Measurements from ENCODE around the gene ARL11. TPM values are rescaled to one million over a fixed set of nuclear protein-coding genes. Genes with fewer than 3 reads are reported as not detected.

Gene ARL11
- total RNA-seq, 1 donor from 2014 or later, result not detected

DNA sequence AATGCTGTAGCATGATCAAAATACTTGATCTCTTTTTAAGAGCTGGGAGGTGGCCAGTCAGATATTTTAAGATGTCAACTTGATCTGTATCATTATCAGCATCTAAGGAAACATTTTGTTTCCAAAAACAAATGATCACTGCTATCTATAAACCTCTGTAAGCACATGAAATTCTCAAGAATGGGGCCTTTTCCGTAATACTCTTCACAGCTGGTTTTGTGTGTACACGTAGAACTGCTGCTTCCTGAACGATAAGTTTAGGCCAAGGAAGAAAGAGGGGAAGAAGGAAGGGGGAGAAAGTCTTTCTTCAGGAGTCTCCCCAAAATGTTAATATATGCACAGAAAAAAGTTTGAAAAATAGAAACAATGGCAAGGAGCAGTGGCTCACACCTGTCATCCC is 25.7 kb downstream of the ARL11 start:
- DNase-seq (ENCODE audit: low read depth), result no peak
- TF ChIP-seq, protein P1, sequence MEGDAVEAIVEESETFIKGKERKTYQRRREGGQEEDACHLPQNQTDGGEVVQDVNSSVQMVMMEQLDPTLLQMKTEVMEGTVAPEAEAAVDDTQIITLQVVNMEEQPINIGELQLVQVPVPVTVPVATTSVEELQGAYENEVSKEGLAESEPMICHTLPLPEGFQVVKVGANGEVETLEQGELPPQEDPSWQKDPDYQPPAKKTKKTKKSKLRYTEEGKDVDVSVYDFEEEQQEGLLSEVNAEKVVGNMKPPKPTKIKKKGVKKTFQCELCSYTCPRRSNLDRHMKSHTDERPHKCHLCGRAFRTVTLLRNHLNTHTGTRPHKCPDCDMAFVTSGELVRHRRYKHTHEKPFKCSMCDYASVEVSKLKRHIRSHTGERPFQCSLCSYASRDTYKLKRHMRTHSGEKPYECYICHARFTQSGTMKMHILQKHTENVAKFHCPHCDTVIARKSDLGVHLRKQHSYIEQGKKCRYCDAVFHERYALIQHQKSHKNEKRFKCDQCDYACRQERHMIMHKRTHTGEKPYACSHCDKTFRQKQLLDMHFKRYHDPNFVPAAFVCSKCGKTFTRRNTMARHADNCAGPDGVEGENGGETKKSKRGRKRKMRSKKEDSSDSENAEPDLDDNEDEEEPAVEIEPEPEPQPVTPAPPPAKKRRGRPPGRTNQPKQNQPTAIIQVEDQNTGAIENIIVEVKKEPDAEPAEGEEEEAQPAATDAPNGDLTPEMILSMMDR (IDR thresholded peaks at IDR 0.05; ENCODE audit: insufficient read depth, low read length, poor library complexity, severe bottlenecking), result no peak
- Histone ChIP-seq H3K4me3 (ENCODE audit: low read depth, low read length) (no peak overlapping the region), H3K27me3 (ENCODE audit: control insufficient read depth, insufficient read depth, low read length) (no peaks in the 10 kb centered on the region), H3K36me3 (ENCODE audit: control insufficient read depth, insufficient read depth, low read length) (no peaks in the 10 kb centered on the region)

DNA sequence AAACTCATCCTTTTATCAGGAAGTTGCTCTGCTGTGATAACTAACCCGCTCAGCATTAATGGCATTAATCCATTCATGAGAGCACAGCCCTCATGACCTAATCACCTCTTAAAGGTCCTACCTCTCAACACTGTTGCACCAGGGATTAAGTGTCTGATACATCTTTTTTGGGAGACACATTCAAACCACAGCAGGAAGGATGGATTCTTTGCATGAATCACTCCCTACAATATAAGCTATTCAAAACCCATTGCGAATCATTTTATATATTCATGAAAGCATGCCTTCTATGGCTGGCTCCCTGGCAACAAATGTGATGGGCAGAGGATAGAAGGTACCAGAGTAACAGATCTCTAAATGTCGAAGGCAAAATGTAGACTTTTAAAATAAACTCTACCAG is 27.6 kb downstream of the ARL11 start:
- H3K36me3 ChIP-seq (ENCODE audit: control insufficient read depth, insufficient read depth, low read length), result no peaks in the 10 kb centered on the region
- no peak for DNase-seq (ENCODE audit: low read depth)
- TF ChIP-seq, protein P1 (IDR thresholded peaks at IDR 0.05; ENCODE audit: insufficient read depth, low read length, poor library complexity, severe bottlenecking), result no peak
- H3K27me3 ChIP-seq (ENCODE audit: control insufficient read depth, insufficient read depth, low read length), result no peaks in the 10 kb centered on the region
- H3K4me3 ChIP-seq (ENCODE audit: low read depth, low read length), result no peak overlapping the region

DNA sequence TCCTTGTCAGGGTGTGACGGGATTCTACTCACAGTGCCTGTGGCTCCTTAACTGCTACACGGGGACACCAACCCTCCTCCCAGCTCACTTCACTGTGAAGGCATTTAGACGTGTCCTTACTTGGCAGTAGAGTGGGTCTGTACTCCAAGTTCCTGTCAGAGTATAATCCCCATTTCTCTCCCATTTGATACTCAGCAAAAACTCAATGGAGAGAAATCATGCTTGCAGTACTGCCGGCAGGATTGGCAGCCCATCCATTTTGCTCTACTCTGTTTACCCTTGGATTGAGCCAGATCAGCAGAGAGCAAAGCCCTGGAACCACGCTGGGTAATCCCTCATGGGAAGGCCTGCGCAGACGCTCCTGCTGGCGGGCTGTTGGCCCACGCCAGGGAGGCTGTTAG is 28.9 kb downstream of the ARL11 start:
- Histone ChIP-seq H3K36me3 (ENCODE audit: control insufficient read depth, insufficient read depth, low read length) (peaks cover 1% of the 10 kb centered on the region), H3K4me3 (ENCODE audit: low read depth, low read length) (no peak overlapping the region), H3K27me3 (ENCODE audit: control insufficient read depth, insufficient read depth, low read length) (no peaks in the 10 kb centered on the region)
- TF ChIP-seq, protein P1 (IDR thresholded peaks at IDR 0.05; ENCODE audit: insufficient read depth, low read length, poor library complexity, severe bottlenecking), result no peak
- no peak for DNase-seq (ENCODE audit: low read depth)

DNA sequence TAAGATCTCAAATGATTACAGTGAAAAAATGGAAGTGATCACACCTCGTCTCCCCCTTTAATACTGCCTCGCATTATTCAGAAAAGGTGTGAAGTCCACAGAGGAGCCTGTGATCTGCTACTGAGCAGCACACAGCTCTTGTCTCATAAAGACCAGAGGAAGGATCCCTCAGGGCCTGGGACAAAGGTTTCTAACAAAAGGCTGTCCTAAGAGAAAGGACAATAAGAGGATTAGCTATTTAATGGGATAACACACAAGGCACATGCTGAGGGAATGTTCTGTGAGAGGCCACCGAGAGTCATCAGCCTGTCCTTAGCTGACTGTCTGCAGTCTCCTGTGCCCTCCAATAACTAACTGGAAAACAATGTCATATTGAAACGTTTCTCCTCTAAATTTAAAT is 36.3 kb downstream of the ARL11 start:
- Histone ChIP-seq H3K4me3 (ENCODE audit: low read depth, low read length) (no peak overlapping the region), H3K27me3 (ENCODE audit: control insufficient read depth, insufficient read depth, low read length) (no peaks in the 10 kb centered on the region), H3K36me3 (ENCODE audit: control insufficient read depth, insufficient read depth, low read length) (peaks cover 1% of the 10 kb centered on the region)
- no peak for DNase-seq (ENCODE audit: low read depth)
- TF ChIP-seq, protein P1 (IDR thresholded peaks at IDR 0.05; ENCODE audit: insufficient read depth, low read length, poor library complexity, severe bottlenecking), result no peak

DNA sequence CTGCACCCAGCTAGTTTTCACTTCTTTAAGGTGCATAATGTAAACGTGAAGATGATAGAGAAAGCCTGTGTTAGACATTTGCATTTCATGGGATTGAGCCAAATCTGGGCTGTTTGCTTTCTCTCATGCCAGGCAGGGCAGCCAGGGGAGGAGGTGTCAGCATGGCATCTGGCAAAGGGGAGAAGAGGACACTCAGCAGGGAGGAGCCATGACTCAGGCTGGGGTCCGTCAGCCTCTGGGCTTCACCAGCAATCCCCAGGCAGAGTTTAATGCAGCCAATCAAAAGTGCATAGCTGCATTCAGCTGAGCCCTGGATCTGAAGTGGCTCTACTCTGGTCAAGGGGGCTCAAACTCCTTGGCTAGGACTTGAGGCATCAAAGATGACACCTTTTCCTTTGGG is 39.5 kb downstream of the ARL11 start:
- DNase-seq (ENCODE audit: low read depth), result no peak
- Histone ChIP-seq H3K36me3 (ENCODE audit: control insufficient read depth, insufficient read depth, low read length) (no peaks in the 10 kb centered on the region), H3K27me3 (ENCODE audit: control insufficient read depth, insufficient read depth, low read length) (no peaks in the 10 kb centered on the region), H3K4me3 (ENCODE audit: low read depth, low read length) (no peak overlapping the region)
- TF ChIP-seq, protein P1 (IDR thresholded peaks at IDR 0.05; ENCODE audit: insufficient read depth, low read length, poor library complexity, severe bottlenecking), result no peak

DNA sequence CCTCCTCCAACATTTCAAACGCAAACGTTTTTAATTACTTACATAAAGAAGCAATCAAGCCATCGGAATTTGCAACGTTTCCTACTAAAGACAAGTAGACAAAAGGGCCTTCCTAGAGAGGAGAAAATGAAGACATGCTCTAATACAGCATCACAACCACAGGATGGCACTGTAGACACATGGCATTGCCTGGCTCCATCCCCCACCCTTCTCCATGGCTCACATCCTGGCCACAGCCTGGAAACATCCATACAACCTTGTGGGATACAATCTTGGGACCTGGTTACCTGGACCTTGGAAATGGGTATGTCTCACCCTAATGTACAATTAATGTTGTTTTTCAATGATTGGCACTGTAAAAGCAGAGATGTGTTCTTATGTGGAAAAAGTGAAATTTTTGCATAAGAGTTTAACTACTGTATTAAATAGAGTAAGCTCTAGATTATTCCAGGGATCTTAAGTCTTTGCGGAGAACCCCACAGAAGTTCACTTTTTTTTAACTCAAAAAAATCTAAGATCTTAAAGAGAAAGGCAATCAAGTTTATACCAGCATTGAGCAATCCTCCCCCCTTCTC is 41.5 kb downstream of the ARL11 start:
- Histone ChIP-seq H3K36me3 (ENCODE audit: control insufficient read depth, insufficient read depth, low read length) (no peaks in the 10 kb centered on the region), H3K27me3 (ENCODE audit: control insufficient read depth, insufficient read depth, low read length) (no peaks in the 10 kb centered on the region), H3K4me3 (ENCODE audit: low read depth, low read length) (no peak overlapping the region)
- TF ChIP-seq, protein P1 (IDR thresholded peaks at IDR 0.05; ENCODE audit: insufficient read depth, low read length, poor library complexity, severe bottlenecking), result peak; percentile 72
- peak; percentile 29 for DNase-seq (ENCODE audit: low read depth)

Measured in kidney epithelial cell (primary cell).